Vagina (tissue), 2 donors: ENCODE results near the gene STKLD1.

Source experiments
- CTCF ChIP-seq, 3 experiments: fragments of 450-650 bp in 2 of 3; fragments of 200-600 bp in 1 of 3; sonication (generic) in 1 of 3; IDR thresholded peaks; one replicate each; pipeline ENCODE4 v1.5.1; 2017 to 2019; ENCODE audit warnings: antibody characterized with exemption in 3 of 3, mild to moderate bottlenecking in 2 of 3, moderate library complexity in 2 of 3
- POLR2A ChIP-seq, 2 donors: fragments of 450-650 bp; IDR thresholded peaks; one replicate each; pipeline ENCODE4 v1.6.1; 2017; ENCODE audit warnings: antibody characterized with exemption in 2 of 2, mild to moderate bottlenecking in 2 of 2, moderate library complexity in 2 of 2

GRCh38 chr9:133362359-133363044 is 13.7 kb upstream of the STKLD1 start:
- TF ChIP-seq POLR2A (IDR thresholded peaks at IDR 0.05), result no peak
- TF ChIP-seq CTCF (IDR thresholded peaks at IDR 0.05), result no peak
